ENCODE results near the gene CAPG. TPM values are rescaled to one million over a fixed set of nuclear protein-coding genes. Genes with fewer than 3 reads are reported as not detected.

The CAPG gene
- total RNA-seq, 1 donor from 2014 or later = 32.6 TPM

DNA sequence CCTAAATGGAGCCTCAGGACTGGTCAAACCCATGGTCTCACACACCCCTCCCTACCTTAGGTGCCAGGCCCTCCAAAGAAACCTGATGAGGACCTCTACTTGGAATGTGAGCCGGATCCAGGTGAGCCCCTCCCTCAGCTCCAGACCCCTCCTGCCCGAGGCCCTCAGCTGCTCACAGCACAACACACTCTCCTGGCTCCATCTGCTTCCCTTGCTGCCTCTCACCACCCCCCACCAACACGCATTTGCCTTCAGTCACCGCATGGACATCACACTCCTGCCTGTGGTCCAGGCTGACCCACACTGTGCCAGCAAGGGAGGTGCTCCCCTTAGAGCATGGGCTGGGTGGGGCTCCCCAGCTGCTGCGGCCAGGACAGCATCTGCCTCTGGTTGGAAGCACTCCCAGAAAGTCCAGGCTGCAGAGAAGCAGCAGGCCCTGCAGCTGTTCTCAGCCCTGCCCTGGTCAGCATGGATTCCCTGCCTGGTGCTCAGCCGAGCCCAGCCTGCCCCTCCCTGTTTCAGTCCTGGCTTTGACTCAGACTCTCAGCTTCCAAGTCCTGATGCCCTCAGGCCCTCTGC lies 23.4 kb upstream of the CAPG start:
- H3K4me3 Mint-ChIP-seq = no peak overlapping the region
- peaks cover 38% of the 10 kb centered on the region for H3K4me1 Mint-ChIP-seq
- H3K36me3 Mint-ChIP-seq (ENCODE audit: low read depth) = no peaks in the 10 kb centered on the region
- TF ChIP-seq, protein P1, sequence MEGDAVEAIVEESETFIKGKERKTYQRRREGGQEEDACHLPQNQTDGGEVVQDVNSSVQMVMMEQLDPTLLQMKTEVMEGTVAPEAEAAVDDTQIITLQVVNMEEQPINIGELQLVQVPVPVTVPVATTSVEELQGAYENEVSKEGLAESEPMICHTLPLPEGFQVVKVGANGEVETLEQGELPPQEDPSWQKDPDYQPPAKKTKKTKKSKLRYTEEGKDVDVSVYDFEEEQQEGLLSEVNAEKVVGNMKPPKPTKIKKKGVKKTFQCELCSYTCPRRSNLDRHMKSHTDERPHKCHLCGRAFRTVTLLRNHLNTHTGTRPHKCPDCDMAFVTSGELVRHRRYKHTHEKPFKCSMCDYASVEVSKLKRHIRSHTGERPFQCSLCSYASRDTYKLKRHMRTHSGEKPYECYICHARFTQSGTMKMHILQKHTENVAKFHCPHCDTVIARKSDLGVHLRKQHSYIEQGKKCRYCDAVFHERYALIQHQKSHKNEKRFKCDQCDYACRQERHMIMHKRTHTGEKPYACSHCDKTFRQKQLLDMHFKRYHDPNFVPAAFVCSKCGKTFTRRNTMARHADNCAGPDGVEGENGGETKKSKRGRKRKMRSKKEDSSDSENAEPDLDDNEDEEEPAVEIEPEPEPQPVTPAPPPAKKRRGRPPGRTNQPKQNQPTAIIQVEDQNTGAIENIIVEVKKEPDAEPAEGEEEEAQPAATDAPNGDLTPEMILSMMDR (conservative IDR thresholded peaks at IDR 0.05) = no peak
- no peaks in the 10 kb centered on the region for H3K27me3 Mint-ChIP-seq (ENCODE audit: low read depth)
- no peak for DNase-seq (ENCODE audit: low read depth, low spot score)
- H3K27ac Mint-ChIP-seq (ENCODE audit: unreplicated experiment) = peak overlapping the region; percentile 12
- no peaks in the 10 kb centered on the region for H3K9me3 Mint-ChIP-seq

DNA sequence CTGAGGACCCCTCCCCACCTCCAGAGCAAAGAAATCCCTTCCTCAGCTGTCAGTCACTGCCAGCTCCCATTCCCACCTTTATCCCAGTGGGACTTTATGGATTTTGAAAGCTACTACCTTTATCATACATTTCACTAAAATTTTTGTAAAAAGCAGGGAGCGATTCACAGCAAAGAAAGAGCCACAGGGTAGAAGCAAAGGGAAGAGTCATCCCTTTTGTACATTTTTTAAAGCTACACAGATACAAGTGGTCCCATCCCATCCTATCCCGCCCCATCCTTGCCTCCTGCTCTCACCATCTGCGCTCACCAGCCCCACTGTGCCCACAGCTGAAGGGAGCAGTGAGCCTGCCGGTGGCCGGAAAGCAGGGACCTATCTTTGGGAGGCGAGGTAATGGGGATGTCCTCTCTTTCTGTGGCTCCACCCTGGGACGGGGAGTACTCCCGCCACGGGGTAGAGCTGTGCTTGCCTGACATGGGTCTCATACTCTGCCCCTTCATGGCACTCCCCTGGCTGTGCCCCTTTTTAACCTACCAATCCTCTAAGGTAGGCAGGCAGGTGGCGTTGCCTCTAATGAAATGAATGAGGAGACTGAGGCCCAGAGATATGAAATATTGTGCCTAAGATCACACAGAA lies 21.5 kb upstream of the CAPG start:
- TF ChIP-seq, protein P1 (conservative IDR thresholded peaks at IDR 0.05) = no peak
- Mint-ChIP-seq H3K27ac (ENCODE audit: unreplicated experiment) (peak overlapping the region; percentile 91), H3K36me3 (ENCODE audit: low read depth) (no peaks in the 10 kb centered on the region), H3K9me3 (no peaks in the 10 kb centered on the region), H3K27me3 (ENCODE audit: low read depth) (no peaks in the 10 kb centered on the region), H3K4me1 (peaks cover 26% of the 10 kb centered on the region), H3K4me3 (peak overlapping the region; percentile 61)
- no peak for DNase-seq (ENCODE audit: low read depth, low spot score)

DNA sequence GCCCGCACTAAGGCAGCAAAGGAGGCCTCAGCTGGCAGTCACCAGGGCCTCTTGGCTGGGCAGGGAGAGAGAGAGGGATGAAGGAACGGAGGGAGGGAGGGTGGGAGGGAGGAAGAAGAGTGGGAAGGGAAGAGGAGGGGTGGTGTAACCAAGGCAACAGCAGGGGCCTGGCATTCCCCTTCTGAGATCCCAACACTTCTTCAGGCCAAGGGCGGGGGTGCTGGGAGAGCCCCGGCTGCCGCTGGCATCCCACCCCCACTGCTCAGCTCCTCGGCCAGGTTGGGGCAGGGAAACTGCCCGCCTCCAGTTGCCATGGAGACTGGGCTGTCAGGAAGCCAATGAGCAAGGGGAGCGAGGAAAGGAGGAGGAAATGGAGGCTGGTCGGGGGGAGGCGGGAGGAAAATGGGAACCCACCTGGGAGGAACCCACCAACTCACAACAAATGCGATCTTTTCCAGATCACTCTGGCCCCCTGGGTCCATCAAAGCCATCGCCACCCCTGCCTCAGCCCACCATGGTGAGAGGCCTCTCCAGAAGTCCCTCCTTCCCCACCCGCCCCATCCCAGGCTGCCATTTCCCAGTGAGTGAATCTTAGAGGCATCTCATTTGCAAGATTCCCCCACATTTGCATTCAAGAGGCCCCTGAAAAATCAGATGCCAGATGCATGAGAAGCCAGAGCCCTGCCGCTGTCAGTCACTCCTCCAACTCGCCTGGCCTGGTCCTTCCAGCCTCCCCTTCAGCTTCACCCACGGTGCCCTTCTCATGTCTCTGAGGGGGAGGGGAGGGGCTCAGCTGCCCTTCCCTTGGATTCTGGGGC lies 20.8 kb upstream of the CAPG start:
- TF ChIP-seq, protein P1 (conservative IDR thresholded peaks at IDR 0.05) = no peak
- H3K9me3 Mint-ChIP-seq = no peaks in the 10 kb centered on the region
- H3K4me3 Mint-ChIP-seq = peak overlapping the region; percentile 61
- H3K27ac Mint-ChIP-seq (ENCODE audit: unreplicated experiment) = peak overlapping the region; percentile 91
- H3K27me3 Mint-ChIP-seq (ENCODE audit: low read depth) = no peaks in the 10 kb centered on the region
- H3K36me3 Mint-ChIP-seq (ENCODE audit: low read depth) = no peaks in the 10 kb centered on the region
- peak; percentile 54 for DNase-seq (ENCODE audit: low read depth, low spot score)
- peaks cover 21% of the 10 kb centered on the region for H3K4me1 Mint-ChIP-seq

DNA sequence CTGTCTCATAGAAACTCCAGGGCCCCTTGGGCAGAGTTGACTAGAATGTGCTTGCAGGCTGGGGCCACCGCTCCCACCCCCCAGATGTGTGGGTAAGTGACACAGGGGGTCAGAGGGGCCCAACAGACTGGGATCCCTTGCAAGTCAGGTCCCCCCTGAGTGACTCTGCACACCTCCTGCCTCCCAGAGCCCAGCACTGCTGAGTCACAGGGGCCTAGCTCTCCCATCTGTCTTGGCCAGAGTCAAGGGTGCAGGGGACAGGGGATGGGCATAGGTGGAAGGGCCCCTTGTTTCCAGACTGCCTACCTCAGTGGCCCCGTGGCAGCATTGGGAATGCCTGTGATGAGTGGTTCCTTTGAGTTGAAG lies 19.7 kb upstream of the CAPG start:
- H3K27ac Mint-ChIP-seq (ENCODE audit: unreplicated experiment) = no peak overlapping the region
- TF ChIP-seq, protein P1 (conservative IDR thresholded peaks at IDR 0.05) = no peak
- DNase-seq (ENCODE audit: low read depth, low spot score) = no peak
- no peak overlapping the region for H3K4me3 Mint-ChIP-seq
- H3K4me1 Mint-ChIP-seq = peaks cover 21% of the 10 kb centered on the region
- no peaks in the 10 kb centered on the region for H3K9me3 Mint-ChIP-seq
- H3K27me3 Mint-ChIP-seq (ENCODE audit: low read depth) = no peaks in the 10 kb centered on the region
- no peaks in the 10 kb centered on the region for H3K36me3 Mint-ChIP-seq (ENCODE audit: low read depth)

DNA sequence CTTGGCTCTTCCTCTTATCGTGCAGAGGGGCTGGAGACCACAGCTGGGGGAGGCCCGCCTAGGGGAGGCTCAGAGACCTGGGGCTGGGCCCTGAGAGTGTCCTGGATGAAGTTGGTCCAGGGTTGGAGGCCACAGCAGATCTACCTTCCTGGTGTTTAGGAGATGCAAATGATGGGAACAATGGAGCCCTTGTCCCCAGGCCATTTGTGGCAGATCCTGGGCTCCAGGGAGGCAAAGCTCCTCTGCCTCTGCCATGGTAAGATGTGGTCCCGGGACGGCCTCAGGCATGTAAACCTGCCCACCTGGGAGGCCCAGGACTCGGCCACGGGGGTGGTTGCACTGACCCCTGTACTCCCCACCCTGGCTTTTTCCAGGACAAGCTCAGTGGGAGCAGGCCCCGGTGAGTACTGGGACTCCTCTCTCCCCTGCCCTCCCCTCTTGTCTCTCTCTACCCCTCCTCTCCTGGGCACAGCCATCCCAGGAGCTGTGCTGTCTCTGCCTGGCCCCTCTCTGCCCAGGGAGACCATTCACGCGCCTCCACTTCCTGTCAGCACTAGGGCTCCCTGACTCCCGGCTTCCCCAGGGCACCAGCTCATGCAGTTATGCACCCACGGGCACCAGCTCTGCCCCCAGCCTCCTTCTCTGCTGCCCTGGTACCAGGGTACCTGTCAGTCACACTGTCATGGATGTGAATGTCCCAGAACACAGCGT lies 19.2 kb upstream of the CAPG start:
- no peaks in the 10 kb centered on the region for H3K36me3 Mint-ChIP-seq (ENCODE audit: low read depth)
- no peaks in the 10 kb centered on the region for H3K27me3 Mint-ChIP-seq (ENCODE audit: low read depth)
- DNase-seq (ENCODE audit: low read depth, low spot score) = no peak
- no peaks in the 10 kb centered on the region for H3K9me3 Mint-ChIP-seq
- H3K27ac Mint-ChIP-seq (ENCODE audit: unreplicated experiment) = no peak overlapping the region
- H3K4me3 Mint-ChIP-seq = peak overlapping the region; percentile 4
- peaks cover 21% of the 10 kb centered on the region for H3K4me1 Mint-ChIP-seq
- TF ChIP-seq, protein P1 (conservative IDR thresholded peaks at IDR 0.05) = no peak
